H9 (cell line): ENCODE data around the gene PREP. TPM values are rescaled to one million over a fixed set of nuclear protein-coding genes. Genes with fewer than 3 reads are reported as not detected.

Experiments used
- DNase-seq: peaks from one replicate; pipeline ENCODE4 v3.0.0-alpha.2; 2017
- H2AFZ ChIP-seq: one replicate; pipeline ENCODE4 v1.6.1; 2013; ENCODE audit warnings: mild to moderate bottlenecking, low read length, control low read depth, moderate library complexity
- H2AK5ac ChIP-seq: 2 replicates; pipeline ENCODE4 v1.6.1; 2013; ENCODE audit warnings: low read length, control low read depth, mixed read lengths; ENCODE audit not compliant: insufficient read length
- H2BK120ac ChIP-seq: one replicate; pipeline ENCODE4 v1.6.1; 2013; ENCODE audit warnings: low read depth, mild to moderate bottlenecking, low read length, control low read depth, inconsistent platforms; ENCODE audit not compliant: poor library complexity, severe bottlenecking
- H2BK12ac ChIP-seq: 2 replicates; pipeline ENCODE4 v1.6.1; 2013; ENCODE audit warnings: low read length, control low read depth, mixed read lengths, low read depth; ENCODE audit not compliant: insufficient read length
- H2BK15ac ChIP-seq: 2 replicates; pipeline ENCODE4 v1.6.1; 2013; ENCODE audit warnings: low read depth, low read length, control low read depth
- H2BK20ac ChIP-seq: one replicate; pipeline ENCODE4 v1.6.1; 2013; ENCODE audit warnings: low read depth, mild to moderate bottlenecking, low read length, control low read depth, inconsistent platforms; ENCODE audit not compliant: poor library complexity, severe bottlenecking
- H2BK5ac ChIP-seq: 2 replicates; pipeline ENCODE4 v1.6.1; 2013; ENCODE audit warnings: low read length, control low read depth, mixed read lengths; ENCODE audit not compliant: insufficient read length
- H3K14ac ChIP-seq: 2 replicates; pipeline ENCODE4 v1.6.1; 2013; ENCODE audit warnings: low read length, control low read depth; ENCODE audit not compliant: insufficient read depth
- H3K18ac ChIP-seq: 2 replicates; pipeline ENCODE4 v1.6.1; 2013; ENCODE audit warnings: low read depth, mild to moderate bottlenecking, mixed read lengths, low read length, control low read depth; ENCODE audit not compliant: insufficient read length
- H3K23ac ChIP-seq: 2 replicates; pipeline ENCODE4 v1.6.1; 2013; ENCODE audit warnings: low read length, control low read depth, mixed read lengths, low read depth; ENCODE audit not compliant: insufficient read length
- H3K23me2 ChIP-seq: 2 replicates; pipeline ENCODE4 v1.6.1; 2013; ENCODE audit warnings: low read depth, mild to moderate bottlenecking, mixed read lengths, low read length, control low read depth; ENCODE audit not compliant: insufficient read length, poor library complexity, severe bottlenecking
- H3K27ac ChIP-seq: 2 replicates; pipeline ENCODE4 v1.5.1; 2013; ENCODE audit warnings: low read length, control low read depth, mixed read lengths, low read depth; ENCODE audit not compliant: insufficient read length
- H3K27me3 ChIP-seq: 2 replicates; pipeline ENCODE4 v1.6.1; 2013; ENCODE audit warnings: low read length, control low read depth, inconsistent platforms; ENCODE audit not compliant: insufficient read depth
- H3K4ac ChIP-seq: 2 replicates; pipeline ENCODE4 v1.6.1; 2013; ENCODE audit warnings: low read depth, mild to moderate bottlenecking, control low read depth, inconsistent platforms, low read length, moderate library complexity
- H3K4me1 ChIP-seq: 2 replicates; pipeline ENCODE4 v1.6.1; 2013; ENCODE audit warnings: low read length, control low read depth, inconsistent platforms; ENCODE audit not compliant: insufficient read depth
- H3K4me2 ChIP-seq: 2 replicates; pipeline ENCODE4 v1.6.1; 2013; ENCODE audit warnings: low read length, control low read depth, mixed read lengths; ENCODE audit not compliant: insufficient read length, insufficient read depth
- H3K56ac ChIP-seq: 2 replicates; pipeline ENCODE4 v1.6.1; 2013; ENCODE audit warnings: low read depth, mild to moderate bottlenecking, mixed read lengths, low read length, control low read depth; ENCODE audit not compliant: insufficient read length
- H3K79me1 ChIP-seq: 2 replicates; pipeline ENCODE4 v1.6.1; 2013; ENCODE audit warnings: low read depth, mild to moderate bottlenecking, moderate library complexity, low read length, control low read depth, inconsistent platforms; ENCODE audit not compliant: insufficient read depth, poor library complexity, severe bottlenecking
- H3K79me2 ChIP-seq: 2 replicates; pipeline ENCODE4 v1.6.1; 2013; ENCODE audit warnings: low read length, control low read depth, inconsistent platforms; ENCODE audit not compliant: insufficient read depth
- H3K9ac ChIP-seq: 2 replicates; pipeline ENCODE4 v1.6.1; 2013; ENCODE audit warnings: low read length, control low read depth, mixed read lengths; ENCODE audit not compliant: insufficient read length; ENCODE audit errors: extremely low read depth
- H3K9me3 ChIP-seq: one replicate; pipeline ENCODE4 v1.6.1; 2013; ENCODE audit warnings: low read depth, low read length, inconsistent platforms; ENCODE audit not compliant: control insufficient read depth
- H3T11ph ChIP-seq: one replicate; pipeline ENCODE4 v1.6.1; 2013; ENCODE audit warnings: mild to moderate bottlenecking, low read length, control low read depth, inconsistent platforms
- H4K20me1 ChIP-seq: one replicate; pipeline ENCODE4 v1.6.1; 2013; ENCODE audit not compliant: control insufficient read depth, insufficient read length, insufficient read depth
- H4K5ac ChIP-seq: 2 replicates; pipeline ENCODE4 v1.6.1; 2013; ENCODE audit warnings: low read depth, mild to moderate bottlenecking, mixed read lengths, low read length, control low read depth; ENCODE audit not compliant: insufficient read length
- H4K8ac ChIP-seq: replicated peaks from 2 replicates; pipeline ENCODE4 v1.6.1; 2013; ENCODE audit warnings: low read length, control low read depth, mixed read lengths, low read depth; ENCODE audit not compliant: insufficient read length
- H4K91ac ChIP-seq: 2 replicates; pipeline ENCODE4 v1.6.1; 2013; ENCODE audit warnings: low read depth, mild to moderate bottlenecking, moderate library complexity, mixed read lengths, low read length, control low read depth; ENCODE audit not compliant: insufficient read length
- H3K27ac Mint-ChIP-seq, 3 experiments: 2 replicates in 2 of 3; 3 replicates in 1 of 3; pipeline ENCODE4 v1.8.0; 2020 to 2021; ENCODE audit warnings: mixed read lengths in 3 of 3, mild to moderate bottlenecking in 1 of 3, moderate library complexity in 1 of 3
- H3K27me3 Mint-ChIP-seq: 2 replicates; pipeline ENCODE4 v1.8.0; 2021; ENCODE audit warnings: low read depth, mild to moderate bottlenecking, moderate library complexity, mixed read lengths
- H3K36me3 Mint-ChIP-seq, 3 experiments: 2 replicates in 2 of 3; 3 replicates in 1 of 3; pipeline ENCODE4 v1.8.0; 2020 to 2021; ENCODE audit warnings: low read depth in 3 of 3, mixed read lengths in 3 of 3; ENCODE audit not compliant: insufficient read depth in 1 of 3
- H3K4me1 Mint-ChIP-seq, 2 experiments: 2 replicates each; pipeline ENCODE4 v1.8.0; 2020; ENCODE audit warnings: mixed read lengths in 2 of 2
- H3K4me3 Mint-ChIP-seq, 2 experiments: 2 replicates in 1 of 2; 3 replicates in 1 of 2; pipeline ENCODE4 v1.8.0; 2020 to 2021; ENCODE audit warnings: mild to moderate bottlenecking in 2 of 2, mixed read lengths in 2 of 2, moderate library complexity in 1 of 2
- H3K9me3 Mint-ChIP-seq, 2 experiments: 2 replicates in 1 of 2; 3 replicates in 1 of 2; pipeline ENCODE4 v1.8.0; 2020; ENCODE audit warnings: mild to moderate bottlenecking in 2 of 2, mixed read lengths in 2 of 2, moderate library complexity in 1 of 2
- CTCF ChIP-seq: fragments of 200-600 bp; sonication (generic); conservative IDR thresholded peaks from 3 replicates; pipeline ENCODE4 v1.8.0; 2021; ENCODE audit warnings: antibody characterized with exemption, mild to moderate bottlenecking
- WGBS: extraction: QIAGEN DNeasy Blood & Tissue Kit; methylation state at CpG from one replicate; pipeline ENCODE4 v1.1.7; 2013; ENCODE audit warnings: missing lambda C conversion rate, low lambda C conversion rate, mixed read lengths; ENCODE audit not compliant: insufficient read length; ENCODE audit errors: extremely low coverage; 5-methylcytosine and 5-hydroxymethylcytosine counted together
- total RNA-seq: library from RNA; stranded (reverse); gene quantifications from 2 replicates; pipeline ENCODE4 v1.2.1, GENCODE V29; 2021

Gene PREP
- total RNA-seq, 1 experiment from 2014 or later = 54.0 TPM

GRCh38 chr6:105369145-105369544 is 33.7 kb downstream of the PREP start:
- Histone ChIP-seq H3K4ac (no peak overlapping the region), H2BK12ac (no peak overlapping the region), H3K27ac (no peak overlapping the region), H2AK5ac (no peak overlapping the region), H2BK15ac (no peak overlapping the region), H4K8ac (no peak overlapping the region), H3K9ac (no peak overlapping the region), H3K23ac (no peak overlapping the region), H3K14ac (no peak overlapping the region), H2AFZ (no peak overlapping the region), H2BK120ac (no peak overlapping the region), H3K9me3 (no peaks in the 10 kb centered on the region), H4K5ac (no peak overlapping the region), H3K23me2 (no peaks in the 10 kb centered on the region), H3K18ac (no peak overlapping the region), H2BK5ac (no peak overlapping the region), H4K20me1 (no peaks in the 10 kb centered on the region), H3K27me3 (no peaks in the 10 kb centered on the region), H3T11ph (no peak overlapping the region), H3K79me1 (no peaks in the 10 kb centered on the region), H3K4me2 (no peak overlapping the region), H3K56ac (no peak overlapping the region), H2BK20ac (no peak overlapping the region), H3K4me1 (no peaks in the 10 kb centered on the region), H3K79me2 (no peaks in the 10 kb centered on the region), H4K91ac (no peak overlapping the region)
- Mint-ChIP-seq H3K4me3 (no peak overlapping the region), H3K27me3 (no peaks in the 10 kb centered on the region), H3K36me3 (peaks cover 21 to 50% (median 36%) of the 10 kb centered on the region in 3 experiments), H3K27ac (no peak overlapping the region), H3K9me3 (no peaks in the 10 kb centered on the region), H3K4me1 (no peaks in the 10 kb centered on the region; a peak in 1 of 4 replicates)
- no peak for TF ChIP-seq CTCF
- no CpG with 5 or more reads among the region's 1 CpG for WGBS
- no peak for DNase-seq
